ENCODE results near the gene PRKAG2. TPM values are rescaled to one million over a fixed set of nuclear protein-coding genes. Genes with fewer than 3 reads are reported as not detected.

The PRKAG2 gene
- polyA plus RNA-seq, 3 donors, result 29.2 to 59.8 (median 30.9) TPM

DNA sequence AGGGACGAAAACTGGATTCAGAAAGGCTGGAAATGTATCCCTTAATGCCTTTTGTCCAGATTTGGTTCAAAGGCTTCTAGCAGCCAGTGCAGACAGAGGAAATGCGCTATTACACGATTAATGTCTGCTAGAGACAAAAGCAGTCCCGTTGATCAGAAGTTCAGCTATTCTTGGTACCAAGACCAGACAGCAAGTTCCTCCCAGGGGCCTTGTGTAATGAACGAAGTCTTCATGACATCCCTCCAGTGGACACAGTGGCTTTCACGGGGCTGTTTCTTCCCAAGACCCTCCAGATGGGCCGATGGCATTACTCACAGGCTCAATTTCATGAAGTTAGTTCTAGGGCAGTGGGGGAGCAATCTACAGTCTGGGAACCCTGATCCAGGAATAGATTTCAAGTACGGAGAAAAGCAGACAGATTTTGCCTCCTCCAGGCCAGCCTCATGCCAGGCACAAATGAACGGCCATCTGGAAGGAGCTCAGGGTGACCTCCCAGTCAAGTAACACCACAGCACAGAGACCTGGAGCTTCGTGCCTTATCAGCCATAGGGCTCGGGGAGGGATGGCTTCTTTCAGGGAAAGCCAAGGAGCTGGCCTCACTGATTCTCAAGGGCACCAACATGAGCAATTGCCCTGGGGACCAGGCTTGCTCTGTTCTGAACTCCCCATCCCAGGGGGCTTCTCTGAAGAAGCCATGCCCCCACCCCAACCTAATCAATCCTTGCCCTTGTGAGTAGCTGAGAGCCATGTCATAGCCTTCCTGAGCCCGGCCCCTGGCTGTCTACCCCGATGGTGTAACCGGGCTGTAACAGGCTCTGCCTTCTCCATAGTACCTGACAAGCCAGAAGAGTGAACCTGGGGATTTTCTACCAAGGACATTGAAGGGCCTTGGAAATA, 101.1 kb downstream of the PRKAG2 start:
- no peak overlapping the region for H3K9ac ChIP-seq (ENCODE audit: insufficient read depth, low read length, poor library complexity, severe bottlenecking)
- H3K27ac Mint-ChIP-seq, result peak overlapping the region in 2 of 7 donors; percentile 62 to 69
- no peak for DNase-seq
- peaks cover 96% of the 10 kb centered on the region for H4K20me1 ChIP-seq (ENCODE audit: insufficient read depth, low read length)
- peaks cover 60 to 97% of the 10 kb centered on the region in 2 donors for H3K36me3 ChIP-seq (replicated peaks in 1 of 2; ENCODE audit: control insufficient read depth in 1 of 2, insufficient read depth in 2 of 2, low read length in 2 of 2)
- H3K4me3 Mint-ChIP-seq, result no peak overlapping the region
- no peak overlapping the region for H2AFZ ChIP-seq (ENCODE audit: insufficient read depth, low read depth, low read length, poor library complexity, severe bottlenecking)
- H3K4me3 ChIP-seq (replicated peaks in 1 of 3; ENCODE audit: low read depth in 2 of 3, low read length in 3 of 3), result no peak overlapping the region
- H3K27me3 Mint-ChIP-seq (ENCODE audit: low read depth in 3 of 3), result no peaks in the 10 kb centered on the region
- peaks cover 9% of the 10 kb centered on the region for H3K79me2 ChIP-seq (ENCODE audit: insufficient read depth, low read length)
- peaks cover 7% of the 10 kb centered on the region for H3K4me1 Mint-ChIP-seq
- peaks cover 0 to 2% (median 0%) of the 10 kb centered on the region in 7 donors for H3K9me3 Mint-ChIP-seq
- no peaks in the 10 kb centered on the region for H3K27me3 ChIP-seq (ENCODE audit: control insufficient read depth in 2 of 2, insufficient read depth in 2 of 2, low read length in 2 of 2)
- intact Hi-C loops (cut with micrococcal nuclease), result no loop called here
- no peaks in the 10 kb centered on the region for H3K9me3 ChIP-seq (replicated peaks in 1 of 2; ENCODE audit: control insufficient read depth in 1 of 2, insufficient read depth in 1 of 2, low read length in 2 of 2)
- no peak overlapping the region for H3K4me2 ChIP-seq (replicated peaks; ENCODE audit: extremely low read depth, low read length, poor library complexity, severe bottlenecking)
- WGBS (ENCODE audit: insufficient coverage), result 88% methylated on average over 12 of the region's 14 CpGs
- TF ChIP-seq, protein P1, sequence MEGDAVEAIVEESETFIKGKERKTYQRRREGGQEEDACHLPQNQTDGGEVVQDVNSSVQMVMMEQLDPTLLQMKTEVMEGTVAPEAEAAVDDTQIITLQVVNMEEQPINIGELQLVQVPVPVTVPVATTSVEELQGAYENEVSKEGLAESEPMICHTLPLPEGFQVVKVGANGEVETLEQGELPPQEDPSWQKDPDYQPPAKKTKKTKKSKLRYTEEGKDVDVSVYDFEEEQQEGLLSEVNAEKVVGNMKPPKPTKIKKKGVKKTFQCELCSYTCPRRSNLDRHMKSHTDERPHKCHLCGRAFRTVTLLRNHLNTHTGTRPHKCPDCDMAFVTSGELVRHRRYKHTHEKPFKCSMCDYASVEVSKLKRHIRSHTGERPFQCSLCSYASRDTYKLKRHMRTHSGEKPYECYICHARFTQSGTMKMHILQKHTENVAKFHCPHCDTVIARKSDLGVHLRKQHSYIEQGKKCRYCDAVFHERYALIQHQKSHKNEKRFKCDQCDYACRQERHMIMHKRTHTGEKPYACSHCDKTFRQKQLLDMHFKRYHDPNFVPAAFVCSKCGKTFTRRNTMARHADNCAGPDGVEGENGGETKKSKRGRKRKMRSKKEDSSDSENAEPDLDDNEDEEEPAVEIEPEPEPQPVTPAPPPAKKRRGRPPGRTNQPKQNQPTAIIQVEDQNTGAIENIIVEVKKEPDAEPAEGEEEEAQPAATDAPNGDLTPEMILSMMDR (IDR thresholded peaks at IDR 0.05), result no peak
- H3K27ac ChIP-seq (ENCODE audit: low read depth in 1 of 2, low read length in 2 of 2), result no peak overlapping the region
- H3K36me3 Mint-ChIP-seq, result peaks cover 72 to 90% of the 10 kb centered on the region in 2 donors
- H3K4me1 ChIP-seq (ENCODE audit: control insufficient read depth in 1 of 2, insufficient read depth in 2 of 2, low read length in 2 of 2), result no peaks in the 10 kb centered on the region

- peaks cover 57 to 97% of the 10 kb centered on the region in 2 donors for H3K36me3 ChIP-seq (replicated peaks in 1 of 2; ENCODE audit: control insufficient read depth in 1 of 2, insufficient read depth in 2 of 2, low read length in 2 of 2)
- H3K9me3 ChIP-seq (replicated peaks in 1 of 2; ENCODE audit: control insufficient read depth in 1 of 2, insufficient read depth in 1 of 2, low read length in 2 of 2), result no peaks in the 10 kb centered on the region
- H3K27ac ChIP-seq (ENCODE audit: low read depth in 1 of 2, low read length in 2 of 2), result no peak overlapping the region
- Mint-ChIP-seq H3K4me3 (no peak overlapping the region), H3K27me3 (ENCODE audit: low read depth in 3 of 3) (no peaks in the 10 kb centered on the region), H3K36me3 (peaks cover 70 to 88% of the 10 kb centered on the region in 2 donors), H3K4me1 (peaks cover 7% of the 10 kb centered on the region), H3K27ac (no peak overlapping the region), H3K9me3 (peaks cover 0 to 2% (median 0%) of the 10 kb centered on the region in 7 donors)
- H3K9ac ChIP-seq (ENCODE audit: insufficient read depth, low read length, poor library complexity, severe bottlenecking), result no peak overlapping the region
- peaks cover 96% of the 10 kb centered on the region for H4K20me1 ChIP-seq (ENCODE audit: insufficient read depth, low read length)
- H3K4me1 ChIP-seq (ENCODE audit: control insufficient read depth in 1 of 2, insufficient read depth in 2 of 2, low read length in 2 of 2), result no peaks in the 10 kb centered on the region
- peaks cover 8% of the 10 kb centered on the region for H3K79me2 ChIP-seq (ENCODE audit: insufficient read depth, low read length)
- intact Hi-C loops (cut with micrococcal nuclease), result no loop called here
- 88% methylated on average over 5 of the region's 8 CpGs for WGBS (ENCODE audit: insufficient coverage)
- H3K4me2 ChIP-seq (replicated peaks; ENCODE audit: extremely low read depth, low read length, poor library complexity, severe bottlenecking), result no peak overlapping the region
- no peak overlapping the region for H3K4me3 ChIP-seq (replicated peaks in 1 of 3; ENCODE audit: low read depth in 2 of 3, low read length in 3 of 3)
- DNase-seq, result no peak
- TF ChIP-seq, protein P1 (IDR thresholded peaks at IDR 0.05), result no peak
- H2AFZ ChIP-seq (ENCODE audit: insufficient read depth, low read depth, low read length, poor library complexity, severe bottlenecking), result no peak overlapping the region
- no peaks in the 10 kb centered on the region for H3K27me3 ChIP-seq (ENCODE audit: control insufficient read depth in 2 of 2, insufficient read depth in 2 of 2, low read length in 2 of 2)
Observed at GRCh38 chr7:151774951-151775350, 102.0 kb downstream of the PRKAG2 start.
